GM18858 (cell line): Measurements from ENCODE around the gene PIRT.
"Not testable (repeated sequence)": the region's sequence is repeated elsewhere in the genome, so short reads cannot be mapped to it uniquely, and the experiment has no call there.

Source experiments
- ATAC-seq: cut with Tn5 transposase; IDR thresholded peaks from one replicate; pipeline ENCODE4 v1.9.1; 2021; ENCODE audit not compliant: unreplicated experiment

The PIRT gene

GRCh38 chr17:10837921-10838320 is at the start of gene PIRT:
Gene PIRT (minus strand): TSS chr17:10838087. CDS start chr17:10825645, 12,442 bp downstream.
- ATAC-seq = no peak

DNA sequence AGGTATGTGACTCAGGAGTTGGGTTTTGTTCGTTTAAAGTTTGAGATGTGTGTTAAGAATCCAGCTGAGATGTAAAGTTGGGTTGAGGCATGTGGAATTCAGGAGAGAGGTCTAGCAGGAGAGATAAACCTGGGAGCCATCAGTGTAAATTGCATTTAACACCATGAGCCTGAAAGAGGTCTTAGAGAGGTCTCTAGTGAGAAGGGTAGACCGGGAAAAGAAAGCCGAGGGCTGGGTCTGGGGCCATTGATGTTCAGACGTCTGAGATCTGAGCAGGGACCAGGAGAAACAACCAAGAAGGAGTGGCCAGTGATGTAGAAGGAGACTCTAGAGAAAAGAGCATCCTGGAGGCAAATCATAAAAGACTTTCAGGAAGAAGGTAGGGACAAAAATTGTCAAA is 44.1 kb upstream of the PIRT start:
- no peak for ATAC-seq

- no peak for ATAC-seq
These were observed 41.4 kb upstream of the PIRT start for GRCh38 chr17:10879190-10879836.

DNA sequence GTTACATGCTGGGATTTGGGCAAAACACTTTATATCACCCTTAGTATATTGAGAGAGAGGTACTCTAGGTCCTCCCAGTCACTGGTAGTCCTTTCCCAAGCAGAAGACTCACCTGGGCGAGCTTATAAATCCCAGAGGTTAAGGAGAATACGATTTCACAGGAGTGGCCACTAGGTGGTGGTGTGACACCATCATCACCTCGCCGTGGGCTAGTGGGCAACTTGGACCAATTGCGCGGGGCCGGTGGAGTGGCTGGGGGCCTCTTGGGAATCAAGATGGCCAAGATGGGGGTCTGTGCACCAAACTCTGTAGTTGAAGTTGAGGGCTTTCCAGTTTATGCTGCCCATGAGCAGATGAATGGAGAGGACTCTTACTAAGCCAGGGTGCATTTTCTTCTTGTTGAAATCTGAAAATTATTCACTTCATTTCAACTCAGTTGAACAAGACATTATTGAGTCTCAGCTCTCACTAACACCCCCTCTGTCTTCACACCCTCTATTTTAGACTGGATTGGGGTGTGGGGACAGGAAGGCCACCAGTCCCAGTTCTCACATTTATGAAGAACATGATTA is 38.2 kb upstream of the PIRT start:
- ATAC-seq = no peak

- no peak for ATAC-seq
These were observed 37.6 kb upstream of the PIRT start for GRCh38 chr17:10875430-10875851.

GRCh38 chr17:10871914-10872313 is 34.0 kb upstream of the PIRT start:
- no peak for ATAC-seq

DNA sequence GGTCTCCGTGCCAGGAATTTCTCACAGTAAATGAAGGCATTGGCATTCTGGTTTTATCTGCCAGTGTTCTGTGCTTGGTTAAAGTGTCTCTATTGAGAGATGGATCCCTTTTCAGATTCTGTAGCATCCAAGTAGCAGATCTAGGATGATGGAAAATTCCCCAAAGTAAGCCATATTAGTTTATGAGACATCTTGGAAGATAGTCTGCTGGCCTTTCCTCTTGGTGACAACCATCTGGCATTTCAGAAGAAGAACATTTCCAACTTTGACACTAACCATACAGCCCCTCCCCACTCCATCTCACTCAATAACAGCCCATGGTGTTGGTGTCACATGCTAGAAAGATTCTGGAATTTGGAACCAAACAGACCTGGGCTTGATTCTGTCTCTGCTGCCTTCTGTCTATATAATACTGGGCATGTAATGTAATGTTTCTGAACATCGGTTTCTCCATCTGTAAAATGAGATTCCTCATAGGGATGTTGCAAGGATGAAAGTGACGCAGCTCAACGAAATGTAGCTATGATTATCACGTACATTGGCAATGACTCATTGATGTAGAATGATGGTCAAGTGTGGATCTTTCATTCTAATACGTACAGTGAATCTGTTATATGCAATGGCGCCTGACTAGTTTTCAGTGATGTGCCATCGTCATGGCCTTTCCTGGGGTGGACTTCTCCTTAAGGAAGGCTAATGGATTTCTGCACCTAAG is 32.6 kb upstream of the PIRT start:
- no peak for ATAC-seq

DNA sequence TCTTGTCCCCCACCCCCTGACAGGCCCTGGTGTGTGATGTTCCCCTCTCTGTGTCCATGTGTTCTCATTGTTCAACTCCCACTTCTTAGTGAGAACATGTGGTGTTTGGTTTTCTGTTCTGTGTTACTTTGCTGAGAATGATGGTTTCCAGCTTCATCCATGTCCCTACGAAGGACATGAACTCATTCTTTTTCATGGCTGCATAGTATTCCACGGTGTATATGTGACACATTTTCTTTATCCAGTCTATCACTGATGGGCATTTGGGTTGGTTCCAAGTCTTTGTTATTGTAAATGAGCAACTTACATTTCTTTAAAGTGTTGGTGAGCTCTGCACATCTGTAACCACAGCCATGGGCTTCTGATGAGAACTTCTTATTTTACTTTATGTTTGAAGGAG is 30.9 kb upstream of the PIRT start:
- not testable (repeated sequence) for ATAC-seq

GRCh38 chr17:10859051-10859450 is 21.2 kb upstream of the PIRT start:
- no peak for ATAC-seq

- no peak for ATAC-seq
These were observed 20.1 kb upstream of the PIRT start for GRCh38 chr17:10857976-10858375.

GRCh38 chr17:10846636-10847035 is 8.7 kb upstream of the PIRT start:
- ATAC-seq = not testable (repeated sequence)

GRCh38 chr17:10845388-10845751 is 7.5 kb upstream of the PIRT start:
- no peak for ATAC-seq

DNA sequence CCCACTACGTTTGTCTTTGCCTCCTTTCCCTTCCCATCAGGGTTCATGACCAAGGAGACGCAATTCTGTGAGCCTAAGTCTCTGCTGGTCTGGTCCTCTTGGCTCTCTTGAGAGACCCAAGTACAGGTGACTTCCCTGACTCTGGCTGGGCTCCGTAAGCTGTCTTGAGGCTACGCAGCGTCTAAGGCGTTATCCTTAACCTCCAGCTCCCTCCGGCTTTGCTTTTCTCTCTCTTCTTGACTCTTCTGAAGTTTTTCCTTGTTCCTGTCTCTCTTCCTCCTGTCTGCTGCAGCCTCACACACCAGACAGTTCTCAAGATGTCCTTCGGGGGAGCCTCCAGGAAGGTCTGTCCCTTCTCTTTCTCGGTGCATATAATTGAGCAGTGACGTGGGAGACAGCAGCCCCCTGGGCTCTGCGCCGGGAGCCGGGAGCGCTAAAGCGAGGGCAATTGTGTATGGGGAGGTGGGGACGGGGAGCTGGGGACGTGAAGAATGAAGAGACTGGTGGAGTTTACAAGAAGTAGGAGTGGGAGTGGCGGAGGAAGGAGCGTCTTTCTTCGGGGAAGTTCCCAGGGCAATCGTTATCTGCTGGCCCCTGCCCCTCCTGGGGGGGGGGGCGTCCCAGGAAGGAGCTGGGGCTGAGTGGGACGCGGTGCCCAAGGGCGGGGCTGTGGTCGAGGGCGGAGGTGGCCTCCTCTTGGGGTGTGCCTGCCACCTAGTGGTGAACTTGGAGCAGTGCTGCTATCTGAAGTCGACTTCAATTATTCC is 6.9 kb upstream of the PIRT start:
- peak; percentile 81 for ATAC-seq

GRCh38 chr17:10843811-10844210 is 5.9 kb upstream of the PIRT start:
- no peak for ATAC-seq

- ATAC-seq = no peak
These were observed 4.8 kb upstream of the PIRT start for GRCh38 chr17:10842658-10843057.

DNA sequence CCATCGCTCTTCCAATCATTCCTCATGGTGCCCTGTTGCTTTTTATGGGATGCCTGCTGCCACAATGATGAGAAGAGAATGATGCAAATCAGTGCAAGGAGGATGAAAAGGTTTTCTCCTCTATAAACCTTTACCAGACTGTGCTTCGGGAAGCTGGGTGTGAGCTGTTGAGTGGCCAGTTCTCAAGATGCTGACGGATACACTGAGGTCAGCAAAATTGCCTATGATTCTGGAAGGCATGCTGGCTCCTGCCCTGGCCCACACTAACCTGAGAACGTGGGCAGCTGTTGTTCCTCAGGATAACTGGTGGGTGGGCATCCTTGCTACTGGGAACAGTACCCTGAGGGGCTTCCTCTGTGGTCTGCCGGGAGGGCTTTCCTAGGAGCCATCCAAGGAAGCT is 795 bp upstream of the PIRT start:
- no peak for ATAC-seq

DNA sequence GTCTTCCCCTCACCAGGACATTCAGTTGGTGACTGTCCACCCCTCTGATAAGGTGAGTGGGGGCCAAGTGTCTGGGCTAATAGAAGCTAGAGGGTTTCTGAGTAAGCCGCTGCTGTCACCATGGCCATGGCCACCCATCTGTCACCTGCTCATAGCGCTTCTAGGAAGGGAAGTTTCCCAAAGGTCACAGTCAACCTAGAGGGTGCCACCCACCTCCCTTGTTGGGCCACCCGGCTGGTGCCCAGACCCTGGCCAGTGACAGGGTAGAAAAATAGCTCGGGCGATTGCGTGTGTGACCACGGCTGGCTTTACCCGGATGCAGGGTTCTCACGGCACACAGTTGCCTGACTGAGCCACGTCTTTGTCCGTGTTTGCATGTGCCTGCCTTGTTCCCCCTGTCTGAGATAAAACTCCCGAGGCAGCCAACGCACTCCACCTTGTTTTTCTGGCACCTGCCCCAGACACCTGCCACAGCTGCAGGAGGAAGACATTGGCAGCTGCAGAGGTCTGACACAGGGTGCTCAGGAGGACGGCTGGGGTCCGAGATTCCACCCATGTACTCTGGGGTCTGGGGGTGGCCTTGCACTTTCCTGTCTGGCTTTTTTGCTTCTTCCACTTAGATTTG is 809 bp downstream of the PIRT start:
- ATAC-seq = no peak

DNA sequence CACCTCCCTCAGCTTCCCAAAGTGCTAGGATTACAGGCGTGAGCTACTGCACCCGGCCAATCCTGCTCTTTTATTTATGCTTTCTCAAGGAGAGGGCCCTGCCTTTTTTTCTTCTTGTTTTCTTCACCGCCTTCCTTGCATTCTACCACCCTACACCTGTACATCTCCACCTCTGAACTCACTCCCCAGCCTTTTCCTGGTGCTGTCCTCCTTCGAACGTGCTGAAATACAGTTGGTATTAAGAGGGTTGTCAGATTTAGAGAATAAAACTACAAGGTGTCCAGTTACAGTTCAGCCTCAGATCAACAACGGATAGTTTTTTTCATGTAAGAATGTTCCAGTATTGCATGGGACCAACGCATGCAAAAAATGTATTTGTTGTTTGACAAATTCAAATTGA is 1.7 kb downstream of the PIRT start:
- no peak for ATAC-seq

DNA sequence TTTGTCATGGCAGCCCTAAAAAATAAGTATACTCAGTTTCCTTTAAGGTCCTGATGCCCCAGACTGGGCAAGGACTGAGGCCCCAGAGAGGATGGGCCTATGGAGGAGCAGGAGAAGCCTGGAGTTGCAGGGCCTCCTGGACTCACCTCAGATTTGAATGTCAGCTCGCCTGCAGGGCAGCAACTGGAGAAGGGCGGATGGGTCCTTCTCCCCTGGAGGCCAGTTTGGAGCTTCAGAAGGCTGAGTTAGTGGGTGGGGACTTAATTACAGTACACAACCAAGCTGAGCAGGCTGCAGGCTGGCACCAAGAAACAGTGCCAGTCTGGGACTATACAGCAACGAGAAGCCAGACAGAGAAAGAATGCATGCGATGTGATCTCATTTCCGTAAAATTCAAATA is 6.2 kb downstream of the PIRT start:
- no peak for ATAC-seq

GRCh38 chr17:10827898-10828552 is 9.9 kb downstream of the PIRT start:
- no peak for ATAC-seq

- ATAC-seq = no peak
These were observed 13.0 kb downstream of the PIRT start for GRCh38 chr17:10824874-10825273.
